K562 (cell line): ENCODE measurements around the gene PUS7.
"Not testable (repeated sequence)": the region's sequence is repeated elsewhere in the genome, so short reads cannot be mapped to it uniquely, and the experiment has no call there.

Experiments used
- ARNT ChIP-seq, 2 experiments: fragments of 450-650 bp; IDR thresholded peaks; 2 replicates each; pipeline ENCODE4 v1.6.1; 2016; ENCODE audit warnings: mild to moderate bottlenecking in 1 of 2
- CTCF ChIP-seq, 3 experiments: IDR thresholded peaks in 2 of 3; conservative IDR thresholded peaks in 1 of 3; 2 replicates each; pipeline ENCODE4 v1.5.1; 2011 to 2012; ENCODE audit warnings: low read length in 3 of 3, mild to moderate bottlenecking in 3 of 3, control low read depth in 2 of 3, improper control_type of control experiment in 1 of 3, inconsistent platforms in 1 of 3, low read depth in 1 of 3, mixed read lengths in 1 of 3, moderate library complexity in 1 of 3; ENCODE audit not compliant: insufficient read depth in 2 of 3
- CTCFL ChIP-seq: IDR thresholded peaks from 2 replicates; pipeline ENCODE4 v1.6.1; 2011; ENCODE audit warnings: borderline replicate concordance, low read depth, mild to moderate bottlenecking, moderate library complexity, low read length; ENCODE audit not compliant: insufficient read depth, poor library complexity, severe bottlenecking
- EGR1 ChIP-seq: fragments of 450-650 bp; conservative IDR thresholded peaks from 2 replicates; pipeline ENCODE4 v1.6.1; 2017; ENCODE audit warnings: mild to moderate bottlenecking
- EZH2 ChIP-seq: IDR thresholded peaks from 2 replicates; pipeline ENCODE4 v1.6.1; 2012; ENCODE audit warnings: low read depth, mild to moderate bottlenecking, inconsistent platforms, low read length, borderline replicate concordance
- GMEB1 ChIP-seq: fragments of 250-450 bp; sonication (Bioruptor Pico); IDR thresholded peaks from 2 replicates; pipeline ENCODE4 v1.4.0; 2020; ENCODE audit warnings: mild to moderate bottlenecking
- JUN ChIP-seq, 2 experiments: sonication (generic) in 1 of 2; formaldehyde crosslinking in 1 of 2; IDR thresholded peaks; 2 replicates each; pipeline versions ENCODE4 v1.6.1 to v1.8.0; 2012 to 2022; ENCODE audit warnings: borderline replicate concordance in 2 of 2, mild to moderate bottlenecking in 2 of 2, improper control_type of control experiment in 1 of 2, low read depth in 1 of 2, low read length in 1 of 2, missing genetic modification reagents in 1 of 2
- MCM7 ChIP-seq, 2 experiments: fragments of 450-650 bp; IDR thresholded peaks; 2 replicates each; pipeline ENCODE4 v1.6.1; 2016 to 2018
- POLR2G ChIP-seq: fragments of 200-400 bp; formaldehyde crosslinking; IDR thresholded peaks from 2 replicates; pipeline ENCODE4 v1.6.1; 2017; ENCODE audit warnings: low read depth, mild to moderate bottlenecking, antibody characterized with exemption, low read length, moderate library complexity
- REST ChIP-seq, 2 experiments: fragments of 450-650 bp; formaldehyde crosslinking in 1 of 2; IDR thresholded peaks; 2 replicates each; pipeline versions ENCODE4 v1.4.0 to v1.6.1; 2014 to 2020; ENCODE audit warnings: mild to moderate bottlenecking in 2 of 2, borderline replicate concordance in 1 of 2, low read depth in 1 of 2
- SNAPC5 ChIP-seq: fragments of 250-450 bp; sonication (Bioruptor Pico); IDR thresholded peaks from 2 replicates; pipeline ENCODE4 v1.8.0; 2021; ENCODE audit warnings: moderate library complexity, mild to moderate bottlenecking, inconsistent platforms
- TEAD4 ChIP-seq, 2 experiments: sonication (generic) in 1 of 2; formaldehyde crosslinking in 1 of 2; IDR thresholded peaks; 2 replicates each; pipeline versions ENCODE4 v1.6.1 to v1.8.0; 2012 to 2022; ENCODE audit warnings: borderline replicate concordance in 1 of 2, inconsistent platforms in 1 of 2, low read length in 1 of 2, mild to moderate bottlenecking in 1 of 2, missing genetic modification reagents in 1 of 2
- ZNF589 ChIP-seq: fragments of 200-800 bp; sonication (Bioruptor generic); IDR thresholded peaks from 2 replicates; pipeline ENCODE4 v1.6.1; 2016; ENCODE audit warnings: low read depth, missing genetic modification characterization, missing compliant biosample characterization
- ZNF592 ChIP-seq: fragments of 450-650 bp; IDR thresholded peaks from 2 replicates; pipeline ENCODE4 v1.6.1; 2017; ENCODE audit warnings: antibody characterized with exemption, mild to moderate bottlenecking

- not testable (repeated sequence) for TF ChIP-seq EGR1; ZNF589 (CRISPR knock-in tag); MCM7 (IDR thresholded peaks at IDR 0.05); CTCF (IDR thresholded peaks at IDR 0.05 in 2 of 3, conservative IDR thresholded peaks at IDR 0.05 in 1 of 3; ENCODE audit: insufficient read depth in 2 of 3, low read depth in 1 of 3, low read length in 3 of 3); ARNT (IDR thresholded peaks at IDR 0.05); REST (IDR thresholded peaks at IDR 0.05; ENCODE audit: borderline replicate concordance); REST (CRISPR knock-in tag; IDR thresholded peaks at IDR 0.05; ENCODE audit: low read depth); ZNF592; POLR2G; SNAPC5; EZH2; TEAD4 (IDR thresholded peaks at IDR 0.05; ENCODE audit: low read length); TEAD4 (CRISPR knock-in tag; IDR thresholded peaks at IDR 0.05; ENCODE audit: borderline replicate concordance); JUN (IDR thresholded peaks at IDR 0.05; ENCODE audit: borderline replicate concordance, low read depth, low read length); JUN (CRISPR knock-in tag; IDR thresholded peaks at IDR 0.05; ENCODE audit: borderline replicate concordance); CTCFL; GMEB1
Observed at GRCh38 chr7:105442214-105442613, 79.9 kb downstream of the PUS7 start.
